GM15510 (cell line): ENCODE measurements around the gene TMED10.

ENCODE experiments used
- POLR2A ChIP-seq: IDR thresholded peaks from 3 replicates; pipeline ENCODE4 v1.6.1; 2011; ENCODE audit warnings: borderline replicate concordance; ENCODE audit not compliant: insufficient read length; ENCODE audit errors: extremely low read depth

The TMED10 gene

DNA sequence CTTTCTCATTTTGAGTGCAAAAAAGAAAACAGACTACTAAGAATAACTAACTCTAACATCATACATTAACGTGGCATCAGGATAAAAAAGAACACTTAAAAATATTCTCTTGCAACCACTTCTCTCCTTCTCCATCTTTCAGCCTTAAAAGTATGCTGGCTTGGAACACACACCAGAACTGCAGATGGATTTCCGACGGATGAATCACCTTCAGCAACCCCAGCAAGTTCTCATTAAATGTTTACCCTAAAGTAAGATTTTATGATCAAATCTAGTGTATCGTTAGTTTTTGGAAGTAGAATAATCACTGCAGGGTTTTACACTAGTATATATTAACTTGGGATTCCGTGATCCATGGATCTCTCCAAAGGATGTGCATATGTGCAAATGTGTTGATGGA, 50.8 kb downstream of the TMED10 start:
- TF ChIP-seq POLR2A: no peak

DNA sequence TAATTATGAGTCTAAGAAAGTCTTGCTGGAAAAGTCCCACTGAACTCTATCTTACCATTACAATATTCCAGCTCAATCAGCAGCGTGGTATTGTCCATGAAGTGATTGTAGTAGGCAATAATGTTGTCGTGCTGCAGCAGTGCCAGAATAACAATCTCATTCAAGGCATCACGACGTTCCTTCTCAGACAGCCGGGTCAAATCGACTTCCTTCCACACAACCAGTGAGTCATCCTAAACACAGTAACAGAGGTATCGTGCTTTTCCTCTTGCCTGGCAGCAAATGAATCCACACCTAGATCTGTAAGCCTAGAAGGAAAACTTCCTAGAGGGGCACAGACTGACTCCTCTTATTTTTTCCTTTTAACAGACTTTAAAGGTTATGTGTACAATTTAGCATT, 52.4 kb downstream of the TMED10 start:
- TF ChIP-seq POLR2A: no peak

GRCh38 chr14:75121552-75121951, 54.9 kb downstream of the TMED10 start:
- no peak for TF ChIP-seq POLR2A

GRCh38 chr14:75120541-75121291, 55.7 kb downstream of the TMED10 start:
- TF ChIP-seq POLR2A: no peak

GRCh38 chr14:75119056-75119455, 57.4 kb downstream of the TMED10 start:
- TF ChIP-seq POLR2A: no peak

DNA sequence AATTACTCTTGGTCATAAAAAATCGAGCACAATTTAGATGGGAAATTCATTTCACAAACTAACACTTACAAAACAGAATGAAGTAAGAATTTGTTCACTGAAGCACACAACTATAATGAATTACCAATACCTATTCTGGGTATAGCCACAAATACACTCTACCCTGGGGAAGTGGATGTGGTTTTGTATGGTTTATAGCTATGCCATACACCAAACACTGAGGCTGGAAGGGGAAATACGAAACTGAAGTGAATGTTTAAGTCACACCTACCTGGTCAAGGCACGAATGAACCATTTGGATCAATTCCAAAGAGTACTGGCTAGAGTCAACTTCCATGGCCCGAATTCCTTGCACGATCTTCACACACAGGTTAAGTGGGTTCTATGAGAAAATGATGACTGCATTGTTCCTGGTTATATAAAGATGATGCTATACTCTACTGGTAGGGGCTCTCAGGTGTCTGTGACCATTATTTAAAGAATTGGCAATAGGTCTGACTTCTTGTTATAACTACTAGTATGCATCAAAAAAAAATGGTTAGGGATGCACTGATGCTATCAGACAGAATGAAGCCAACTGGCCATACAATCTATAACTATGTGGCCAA, 62.4 kb downstream of the TMED10 start:
- TF ChIP-seq POLR2A: no peak

GRCh38 chr14:75109877-75110276, 66.5 kb downstream of the TMED10 start:
- no peak for TF ChIP-seq POLR2A

DNA sequence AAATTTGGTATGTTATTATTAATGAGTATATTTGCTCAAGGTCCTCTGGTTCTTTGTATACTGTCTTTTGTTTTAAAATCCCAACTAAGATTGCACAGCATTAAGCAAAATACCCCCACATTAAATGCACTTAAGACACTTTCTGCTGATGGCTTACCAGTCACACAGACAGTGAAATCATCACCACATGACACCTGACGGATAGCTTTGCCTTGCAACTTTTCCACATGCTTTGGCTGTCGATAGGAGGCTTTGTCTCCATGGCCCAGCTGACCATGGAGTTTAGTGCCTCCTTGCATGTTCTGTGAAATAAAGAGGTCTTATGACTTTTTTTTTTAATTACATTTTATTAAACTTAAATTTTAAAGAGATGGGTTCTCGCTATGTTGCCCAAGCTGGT, 69.2 kb downstream of the TMED10 start:
- no peak for TF ChIP-seq POLR2A

GRCh38 chr14:75101491-75101890, 74.9 kb downstream of the TMED10 start:
- no peak for TF ChIP-seq POLR2A

DNA sequence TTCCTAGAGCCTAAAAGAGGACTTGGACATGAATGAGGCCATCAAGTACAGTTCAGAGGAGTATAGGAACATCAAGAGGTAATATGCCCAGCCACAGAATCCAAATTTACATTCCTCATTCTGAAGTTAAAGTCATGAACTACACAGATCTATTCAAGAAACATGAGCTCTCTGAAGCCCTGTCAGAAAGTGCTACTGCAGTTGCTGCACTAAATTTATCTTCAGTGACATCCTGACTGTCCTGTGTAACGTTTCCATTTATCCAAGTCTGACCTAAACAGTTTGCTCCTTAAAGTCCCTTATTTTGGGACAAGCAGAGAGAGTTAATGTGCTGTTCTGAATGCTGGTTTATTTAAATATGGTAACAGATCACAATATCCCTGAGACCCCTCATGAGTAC, 77.7 kb downstream of the TMED10 start:
- TF ChIP-seq POLR2A: no peak

- no peak for TF ChIP-seq POLR2A
Measured at GRCh38 chr14:75098212-75098611, 78.2 kb downstream of the TMED10 start.

DNA sequence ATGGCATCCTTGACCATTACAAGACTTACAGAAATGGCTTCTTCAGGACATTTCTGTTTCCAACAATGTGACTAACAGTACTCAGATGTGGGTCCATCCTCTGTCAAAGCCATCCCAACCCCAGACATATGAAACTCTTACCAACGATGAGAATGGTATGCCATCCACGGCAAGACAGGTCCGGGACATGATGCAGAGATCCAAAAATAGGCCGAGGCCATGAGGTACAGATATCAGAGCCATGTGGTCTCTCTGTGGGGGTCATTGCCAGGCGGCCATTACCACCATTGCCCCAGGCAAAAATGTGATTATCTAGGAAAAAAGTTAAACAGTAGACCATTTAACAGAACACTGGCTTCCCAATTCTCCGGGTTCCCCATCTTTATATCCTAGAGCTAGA, 79.5 kb downstream of the TMED10 start:
- TF ChIP-seq POLR2A: no peak

- TF ChIP-seq POLR2A: no peak
Measured at GRCh38 chr14:75095690-75096089, 80.7 kb downstream of the TMED10 start.

GRCh38 chr14:75094896-75095295, 81.5 kb downstream of the TMED10 start:
- TF ChIP-seq POLR2A: no peak

GRCh38 chr14:75092698-75093097, 83.7 kb downstream of the TMED10 start:
- no peak for TF ChIP-seq POLR2A

GRCh38 chr14:75091251-75091650, 85.2 kb downstream of the TMED10 start:
- TF ChIP-seq POLR2A: no peak
